ENCODE data around the gene KRTAP3-1.
"Not testable (repeated sequence)": the region's sequence is repeated elsewhere in the genome, so short reads cannot be mapped to it uniquely, and the experiment has no call there.

Gene KRTAP3-1

DNA sequence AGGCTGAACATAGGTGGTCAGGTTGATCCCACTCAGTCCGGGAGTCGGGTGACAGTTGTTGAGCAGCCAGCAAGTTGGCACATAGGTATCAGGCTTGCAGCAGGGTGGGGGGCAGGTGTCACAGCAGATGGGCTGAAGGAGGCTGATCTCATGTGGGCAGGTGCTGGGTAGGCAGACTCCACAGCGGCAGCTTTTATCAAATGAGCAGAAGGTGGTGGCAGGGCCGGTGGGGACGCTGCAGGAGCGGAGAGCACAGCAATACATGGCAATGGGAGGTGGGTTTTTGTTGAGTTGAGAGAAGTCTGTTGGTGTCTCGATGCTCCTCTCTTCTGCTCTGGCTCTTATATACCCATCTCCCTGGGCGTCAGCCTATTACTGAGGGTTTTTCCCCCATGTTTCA lies at the start of gene KRTAP3-1:
Gene KRTAP3-1 (minus strand): TSS at position 318 of the 400 bp plus-strand sequence. CDS start 54 bp downstream, at position 264.
- DNase-seq (ENCODE audit: low read depth) = no peak

DNA sequence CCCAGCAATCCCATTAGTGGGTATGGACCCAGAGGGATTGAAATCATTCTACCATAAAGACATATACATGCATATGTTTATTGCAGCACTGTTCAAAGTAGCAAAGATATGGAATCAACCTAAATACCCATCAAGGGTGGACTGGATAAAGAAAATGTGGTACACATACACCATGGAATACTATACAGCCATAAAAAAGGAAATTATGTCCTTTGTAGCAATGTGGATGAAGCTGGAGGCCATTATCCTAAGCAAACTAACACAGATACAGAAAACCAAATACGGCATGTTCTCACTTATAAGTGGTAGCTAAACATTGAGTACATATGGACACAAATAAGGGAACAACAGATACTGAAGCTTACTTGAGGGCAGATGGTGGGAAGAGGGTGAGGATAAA lies 48.6 kb upstream of the KRTAP3-1 start:
- no peak for DNase-seq (ENCODE audit: low read depth)

DNA sequence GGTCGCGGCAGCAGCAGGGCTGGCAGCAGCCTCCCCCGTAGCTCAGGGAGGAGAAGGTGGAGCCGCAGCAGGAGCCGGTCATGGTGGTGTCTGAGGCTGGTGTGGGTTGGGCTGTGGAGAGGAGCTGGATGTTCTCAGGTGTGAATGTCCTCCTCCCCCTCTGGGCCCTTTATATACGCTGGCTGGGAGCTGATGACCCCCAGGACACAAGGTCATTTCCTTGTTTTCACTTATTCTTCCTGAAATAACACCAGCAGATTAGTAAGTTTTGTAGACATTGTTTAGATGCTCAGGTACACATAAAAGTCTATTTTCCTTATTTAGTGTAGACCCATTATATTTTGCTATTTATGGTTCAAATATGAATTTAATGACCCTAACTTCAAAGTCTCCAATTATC lies 46.2 kb upstream of the KRTAP3-1 start, which contains the start of gene KRTAP2-2:
Gene KRTAP2-2 (minus strand): TSS at position 101 of the 400 bp plus-strand sequence. CDS start 19 bp downstream, at position 82.
- DNase-seq (ENCODE audit: low read depth) = not testable (repeated sequence)

DNA sequence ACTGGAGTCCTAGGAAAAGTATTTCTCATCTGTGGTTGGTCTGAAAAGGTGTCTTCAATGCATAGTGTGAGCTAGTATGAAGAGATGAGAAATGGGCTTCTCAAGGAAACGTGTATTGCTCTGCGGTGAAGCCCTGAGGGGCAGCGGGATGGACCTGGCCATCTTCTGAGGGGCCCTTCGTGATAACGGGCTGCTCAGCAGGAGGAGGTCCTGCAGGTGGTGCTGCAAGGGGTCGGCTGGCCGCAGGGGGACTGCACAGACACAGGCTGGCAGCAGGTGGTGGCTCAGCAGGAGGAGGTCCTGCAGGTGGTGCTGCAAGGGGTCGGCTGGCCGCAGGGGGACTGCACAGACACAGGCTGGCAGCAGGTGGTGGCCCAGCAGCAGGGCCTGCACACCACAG lies 45.6 kb upstream of the KRTAP3-1 start:
- not testable (repeated sequence) for DNase-seq (ENCODE audit: low read depth)

DNA sequence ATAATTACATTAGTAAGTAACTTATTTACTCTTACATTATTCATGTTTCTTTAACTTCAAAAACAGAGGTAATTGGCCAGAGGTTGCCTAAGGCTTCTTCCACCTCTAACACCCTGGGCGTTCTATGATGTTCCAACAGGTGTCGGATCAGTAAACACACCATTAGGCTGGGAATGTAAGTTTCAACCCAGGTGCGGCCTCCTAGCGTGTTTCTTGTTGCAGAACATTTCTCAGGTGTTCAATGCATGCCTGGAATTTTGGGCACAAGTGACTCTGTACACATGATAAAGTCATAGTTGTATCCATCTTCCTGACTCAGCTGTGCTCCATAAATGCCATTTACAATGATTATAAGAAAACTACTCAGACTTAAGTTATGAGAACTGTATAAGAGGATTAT lies 45.1 kb upstream of the KRTAP3-1 start:
- no peak for DNase-seq (ENCODE audit: low read depth)

DNA sequence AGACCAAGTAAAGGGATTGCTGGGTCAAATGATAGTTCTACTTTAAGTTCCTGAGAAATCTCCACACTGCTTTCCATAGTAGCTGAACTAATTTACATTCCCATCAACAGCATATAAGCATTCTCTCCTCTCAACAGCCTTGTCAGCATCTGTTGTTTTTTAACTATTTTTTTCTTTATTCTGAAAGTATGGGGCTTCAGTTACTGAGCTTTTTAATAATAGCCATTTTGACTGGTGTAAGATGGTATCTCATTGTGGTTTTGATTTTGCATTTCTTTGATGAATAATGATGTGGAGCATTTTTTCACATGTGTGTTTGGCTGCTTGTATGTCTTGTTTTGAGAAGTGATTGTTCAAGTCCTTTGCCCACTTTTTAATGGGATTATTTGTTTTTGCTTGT lies 43.6 kb upstream of the KRTAP3-1 start:
- DNase-seq (ENCODE audit: low read depth) = no peak

DNA sequence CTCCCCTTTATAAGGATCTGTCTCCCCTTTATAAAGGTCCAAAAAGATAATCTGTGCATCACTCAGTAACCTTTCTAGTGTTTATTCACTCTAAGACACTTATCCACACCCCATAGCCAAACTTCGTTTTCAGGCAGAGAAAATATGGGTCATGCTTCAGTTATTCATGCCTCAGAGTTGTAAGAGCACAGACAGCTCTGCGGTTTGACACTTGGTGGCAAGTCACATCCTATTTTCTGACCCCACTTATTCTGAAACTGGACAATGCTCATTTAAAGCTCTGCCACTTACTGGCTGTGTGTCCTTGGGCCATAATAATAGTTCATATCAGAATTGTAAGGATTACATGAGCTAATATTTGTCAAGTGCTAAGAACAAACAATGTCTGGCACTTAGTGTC lies 40.2 kb upstream of the KRTAP3-1 start:
- DNase-seq (ENCODE audit: low read depth) = no peak

DNA sequence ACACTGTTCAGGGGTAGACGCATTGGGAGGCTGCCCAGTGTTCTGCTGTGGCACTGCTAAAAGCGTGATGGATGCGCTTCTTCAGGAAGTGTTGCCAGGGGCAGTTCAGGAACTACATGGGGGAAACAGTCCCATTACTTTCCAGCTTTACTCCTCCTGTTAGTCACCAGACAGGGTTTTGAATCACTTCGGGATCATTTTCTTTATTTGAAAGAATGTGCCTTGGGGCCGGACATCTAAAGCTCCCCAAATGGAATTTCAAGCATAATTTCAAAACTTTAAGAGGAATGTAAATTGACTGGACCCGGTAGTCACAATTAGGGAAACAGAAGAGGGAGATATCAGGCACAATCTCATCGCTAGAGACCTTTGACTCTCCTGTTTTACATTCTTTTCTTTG lies 39.5 kb upstream of the KRTAP3-1 start:
- no peak for DNase-seq (ENCODE audit: low read depth)

DNA sequence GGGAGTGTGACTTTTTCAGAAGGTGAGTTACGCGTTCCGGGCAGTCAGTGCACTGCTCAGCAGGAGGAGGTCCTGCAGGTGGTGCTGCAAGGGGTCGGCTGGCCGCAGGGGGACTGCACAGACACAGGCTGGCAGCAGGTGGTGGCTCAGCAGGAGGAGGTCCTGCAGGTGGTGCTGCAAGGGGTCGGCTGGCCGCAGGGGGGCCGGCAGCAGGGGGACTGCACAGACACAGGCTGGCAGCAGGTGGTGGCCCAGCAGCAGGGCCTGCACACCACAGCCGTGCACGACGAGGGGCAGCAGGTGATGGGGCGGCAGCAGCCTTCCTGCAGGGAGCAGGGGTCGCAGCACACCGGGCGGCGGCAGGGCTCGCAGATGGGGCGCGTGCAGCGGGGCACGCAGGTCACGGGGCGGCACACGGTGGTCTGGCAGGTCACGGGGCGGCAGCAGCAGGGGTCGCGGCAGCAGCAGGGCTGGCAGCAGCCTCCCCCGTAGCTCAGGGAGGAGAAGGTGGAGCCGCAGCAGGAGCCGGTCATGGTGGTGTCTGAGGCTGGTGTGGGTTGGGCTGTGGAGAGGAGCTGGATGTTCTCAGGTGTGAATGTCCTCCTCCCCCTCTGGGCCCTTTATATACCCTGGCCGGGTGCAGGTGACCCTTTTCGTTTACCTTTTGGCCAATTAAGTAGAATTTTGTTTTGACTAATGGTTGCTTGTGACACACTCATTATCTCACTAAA lies 38.0 kb upstream of the KRTAP3-1 start, which contains the start of gene KRTAP2-1:
Gene KRTAP2-1 (minus strand): TSS at position 582 of the 731 bp plus-strand sequence. CDS start 49 bp downstream, at position 533.
- DNase-seq (ENCODE audit: low read depth) = not testable (repeated sequence)

DNA sequence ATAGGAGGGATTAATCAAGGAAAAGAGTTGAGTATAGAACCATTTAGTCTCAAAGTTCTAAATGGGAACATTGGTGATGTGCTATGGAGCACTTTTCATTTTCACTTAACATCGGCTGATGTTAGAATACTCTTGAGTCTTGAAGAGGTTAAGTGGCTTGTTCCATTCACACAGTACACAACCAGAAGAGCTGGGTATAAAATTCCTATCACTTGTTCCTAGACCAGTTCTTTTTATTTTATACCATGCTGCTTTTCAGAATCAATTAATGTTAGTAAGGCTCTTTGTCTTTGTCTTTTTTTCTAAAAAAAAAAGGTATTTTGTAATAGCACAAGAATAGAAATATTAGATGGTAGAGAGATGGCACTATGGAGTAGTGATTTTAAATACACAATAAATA lies 34.0 kb upstream of the KRTAP3-1 start:
- DNase-seq (ENCODE audit: low read depth) = no peak

DNA sequence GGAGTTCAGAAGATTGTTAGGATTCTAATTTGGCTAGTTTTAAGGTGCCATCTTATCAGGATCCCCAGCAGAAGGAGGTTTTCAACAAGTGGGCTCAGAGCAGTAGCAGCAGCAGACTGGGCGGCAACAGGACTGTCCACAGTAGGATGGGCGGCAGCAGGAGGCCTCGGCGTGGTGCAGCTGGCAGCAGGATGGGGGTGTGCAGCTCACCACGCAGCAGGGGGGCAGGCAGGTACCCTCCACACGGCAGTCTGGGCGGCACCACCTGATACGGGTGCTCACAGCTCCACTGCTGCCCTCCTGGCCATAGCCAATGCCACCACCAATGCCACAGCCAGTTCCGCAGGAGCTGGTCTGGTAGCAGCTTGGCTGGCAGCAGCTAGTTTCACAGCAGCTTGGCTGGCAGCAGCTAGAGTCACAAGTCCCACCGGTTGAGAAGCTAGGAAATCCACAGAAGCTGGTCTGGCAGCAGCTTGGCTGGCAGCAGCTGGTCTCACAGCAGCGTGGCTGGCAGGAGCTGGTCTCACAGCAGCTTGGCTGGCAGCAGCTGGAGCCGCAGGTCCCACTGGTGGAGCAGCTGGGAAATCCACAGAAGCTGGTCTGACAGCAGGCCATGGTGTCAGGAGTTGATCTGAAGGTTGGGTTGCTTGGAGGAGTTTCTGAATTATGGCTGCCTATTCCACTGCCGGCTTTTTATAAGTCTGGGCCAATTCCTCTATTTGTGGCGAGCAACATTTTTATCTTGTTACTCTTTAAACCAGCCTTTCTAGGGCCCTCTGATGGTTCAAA lies 32.0 kb upstream of the KRTAP3-1 start, which contains the start of gene KRTAP1-1:
Gene KRTAP1-1 (minus strand): TSS at position 668 of the 789 bp plus-strand sequence. CDS start 53 bp downstream, at position 615.
- DNase-seq (ENCODE audit: low read depth) = not testable (repeated sequence)

DNA sequence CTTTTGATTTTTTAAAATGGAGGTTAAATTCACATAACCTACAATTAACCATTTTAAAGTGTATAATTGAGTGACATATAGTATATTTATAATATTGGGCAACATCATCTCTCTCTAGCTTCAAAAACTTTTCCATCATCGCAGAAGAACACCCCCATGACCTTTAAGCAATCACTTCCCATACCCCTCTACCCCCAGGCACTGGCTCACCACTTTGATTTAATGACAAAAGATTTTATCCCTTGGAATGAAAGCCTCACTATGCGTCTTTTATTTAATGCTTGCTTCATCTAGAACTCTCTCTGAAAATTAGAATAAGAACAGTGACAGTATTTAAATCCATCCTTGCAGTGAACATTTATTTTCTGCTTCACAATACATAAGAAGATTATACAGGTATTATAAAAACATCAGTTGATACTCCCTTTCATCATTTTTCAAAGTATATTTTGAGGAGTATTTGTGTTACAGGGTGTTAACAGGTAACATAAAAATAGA lies 29.0 kb upstream of the KRTAP3-1 start:
- DNase-seq (ENCODE audit: low read depth) = no peak

DNA sequence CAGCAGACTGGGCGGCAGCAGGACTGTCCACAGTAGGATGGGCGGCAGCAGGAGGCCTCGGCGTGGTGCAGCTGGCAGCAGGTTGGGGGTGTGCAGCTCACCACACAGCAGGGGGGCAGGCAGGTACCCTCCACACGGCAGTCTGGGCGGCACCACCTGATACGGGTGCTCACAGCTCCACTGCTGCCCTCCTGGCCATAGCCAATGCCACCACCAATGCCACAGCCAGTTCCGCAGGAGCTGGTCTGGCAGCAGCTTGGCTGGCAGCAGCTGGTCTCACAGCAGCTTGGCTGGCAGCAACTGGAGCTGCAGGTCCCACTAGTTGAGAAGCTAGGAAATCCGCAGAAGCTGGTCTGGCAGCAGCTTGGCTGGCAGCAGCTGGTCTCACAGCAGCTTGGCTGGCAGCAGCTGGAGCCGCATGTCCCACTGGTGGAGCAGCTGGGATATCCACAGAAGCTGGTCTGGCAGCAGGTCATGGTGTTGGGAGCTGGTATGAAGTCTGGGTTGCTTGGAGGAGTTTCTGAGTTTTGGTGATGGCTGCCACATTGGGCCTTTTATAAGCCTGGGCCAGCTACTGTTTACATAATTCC lies 25.5 kb upstream of the KRTAP3-1 start, which contains the start of gene KRTAP1-3:
Gene KRTAP1-3 (minus strand): TSS at position 529 of the 590 bp plus-strand sequence. CDS start 53 bp downstream, at position 476.
- DNase-seq (ENCODE audit: low read depth) = not testable (repeated sequence)

DNA sequence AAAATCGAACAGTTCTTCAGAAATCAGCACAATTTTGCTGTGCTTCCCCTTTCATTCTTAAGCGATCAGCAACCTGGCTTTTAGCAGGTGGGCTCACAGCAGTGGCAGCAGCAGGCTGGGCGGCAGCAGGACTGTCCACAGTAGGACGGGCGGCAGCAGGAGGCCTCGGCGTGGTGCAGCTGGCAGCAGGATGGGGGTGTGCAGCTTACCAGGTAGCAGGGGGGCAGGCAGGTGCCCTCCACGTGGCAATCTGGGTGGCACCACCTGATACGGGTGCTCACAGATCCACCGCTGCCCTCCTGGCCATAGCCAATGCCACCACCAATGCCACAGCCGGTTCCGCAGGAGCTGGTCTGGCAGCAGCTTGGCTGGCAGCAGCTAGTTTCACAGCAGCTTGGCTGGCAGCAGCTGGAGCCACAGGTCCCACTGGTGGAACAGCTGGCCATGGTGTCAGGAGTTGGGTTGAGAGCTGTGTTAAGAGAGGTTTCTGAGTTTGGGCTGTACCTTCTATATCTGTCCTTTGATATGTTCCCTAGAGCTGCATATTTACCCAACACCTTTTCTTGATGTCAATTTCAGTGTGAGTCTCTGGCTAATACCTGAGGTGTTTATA lies 20.8 kb upstream of the KRTAP3-1 start, which contains the start of gene KRTAP1-4:
Gene KRTAP1-4 (minus strand): TSS at position 563 of the 613 bp plus-strand sequence. CDS start 117 bp downstream, at position 446.
- no peak for DNase-seq (ENCODE audit: low read depth)

DNA sequence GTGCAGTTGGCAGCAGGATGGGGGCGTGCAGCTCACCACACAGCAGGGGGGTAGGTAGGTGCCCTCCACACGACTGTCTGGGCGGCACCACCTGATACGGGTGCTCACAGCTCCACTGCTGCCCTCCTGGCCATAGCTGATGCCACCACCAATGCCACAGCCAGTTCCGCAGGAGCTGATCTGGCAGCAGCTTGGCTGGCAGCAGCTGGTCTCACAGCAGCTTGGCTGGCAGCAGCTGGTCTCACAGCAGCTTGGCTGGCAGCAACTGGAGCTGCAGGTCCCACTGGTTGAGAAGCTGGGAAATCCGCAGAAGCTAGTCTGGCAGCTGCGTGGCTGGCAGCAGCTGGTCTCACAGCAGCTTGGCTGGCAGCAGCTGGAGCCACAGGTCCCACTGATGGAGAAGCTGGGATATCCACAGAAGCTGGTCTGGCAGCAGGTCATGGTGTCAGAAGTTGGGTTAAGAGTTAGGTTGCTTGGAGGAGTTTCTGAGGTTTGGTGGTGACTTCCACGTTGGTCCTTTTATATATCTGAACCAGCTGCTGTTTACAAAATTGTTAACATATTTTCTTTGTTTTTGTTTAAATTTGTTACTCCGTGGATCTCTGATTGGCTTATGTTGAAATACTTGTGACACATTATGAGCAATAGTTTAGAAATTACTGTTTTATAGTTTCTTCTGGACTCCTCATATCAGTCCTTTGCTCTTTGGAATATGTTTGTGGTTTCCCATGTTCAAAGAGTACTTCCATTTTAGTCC lies 18.0 kb upstream of the KRTAP3-1 start, which contains the start of gene KRTAP1-5:
Gene KRTAP1-5 (minus strand): TSS at position 494 of the 757 bp plus-strand sequence. CDS start 53 bp downstream, at position 441.
- no peak for DNase-seq (ENCODE audit: low read depth)

DNA sequence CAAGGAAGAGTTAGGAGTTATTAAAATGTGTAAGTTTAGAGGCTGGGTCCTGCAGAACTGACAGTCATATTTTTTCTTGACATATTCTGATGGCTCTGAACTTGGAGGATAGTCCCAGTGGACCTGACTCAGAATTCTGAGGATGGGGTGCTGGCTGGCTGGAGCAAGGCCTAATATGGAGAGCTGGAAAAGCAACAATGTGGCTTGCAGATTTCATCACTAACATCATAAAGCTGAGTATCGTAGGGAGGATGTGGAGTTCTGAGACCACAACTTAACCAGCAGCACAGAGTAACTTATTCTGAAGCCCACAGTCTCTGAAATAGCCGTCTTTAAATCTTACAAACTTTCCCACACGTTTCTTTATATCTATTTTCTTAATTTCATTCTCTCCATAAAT lies 15.8 kb upstream of the KRTAP3-1 start:
- DNase-seq (ENCODE audit: low read depth) = no peak

DNA sequence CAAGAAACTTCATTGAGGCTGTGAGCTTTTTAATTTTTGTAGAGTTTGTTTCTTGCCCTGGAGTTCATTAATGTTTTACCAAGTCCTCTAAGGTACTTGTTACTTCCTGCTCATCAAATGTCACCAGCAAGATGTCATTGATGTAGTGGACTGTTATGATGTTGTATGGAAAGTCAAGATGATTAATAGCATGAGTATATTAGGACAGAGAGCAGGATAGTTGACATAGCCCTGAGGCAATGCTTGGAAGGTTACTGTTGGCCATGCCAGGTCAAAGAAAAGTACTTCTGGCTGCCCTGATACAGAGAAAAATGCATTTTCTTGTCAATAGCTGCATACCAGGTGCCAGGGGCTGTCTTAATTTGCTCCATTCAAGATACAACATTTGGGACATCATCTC lies 11.4 kb upstream of the KRTAP3-1 start:
- no peak for DNase-seq (ENCODE audit: low read depth)

DNA sequence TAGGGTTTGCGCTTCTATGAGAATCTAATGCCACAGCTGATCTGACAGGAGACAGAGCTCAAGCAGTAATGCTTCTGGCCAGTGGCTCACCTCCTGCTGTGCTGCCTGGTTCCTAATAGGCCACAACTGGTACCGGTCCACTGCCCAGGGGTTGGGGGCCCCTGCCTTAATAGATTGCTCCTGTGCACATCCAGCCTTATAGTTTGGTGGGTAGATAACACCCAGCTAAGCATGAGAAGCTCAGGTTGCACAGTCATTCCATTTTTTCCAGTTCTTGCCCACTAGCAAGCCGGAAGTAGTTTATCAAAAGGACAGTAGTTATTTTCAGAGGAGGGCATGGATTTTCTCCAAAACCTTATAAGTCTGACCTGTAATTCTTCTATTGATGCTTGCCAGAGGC lies 10.5 kb upstream of the KRTAP3-1 start:
- DNase-seq (ENCODE audit: low read depth) = no peak

DNA sequence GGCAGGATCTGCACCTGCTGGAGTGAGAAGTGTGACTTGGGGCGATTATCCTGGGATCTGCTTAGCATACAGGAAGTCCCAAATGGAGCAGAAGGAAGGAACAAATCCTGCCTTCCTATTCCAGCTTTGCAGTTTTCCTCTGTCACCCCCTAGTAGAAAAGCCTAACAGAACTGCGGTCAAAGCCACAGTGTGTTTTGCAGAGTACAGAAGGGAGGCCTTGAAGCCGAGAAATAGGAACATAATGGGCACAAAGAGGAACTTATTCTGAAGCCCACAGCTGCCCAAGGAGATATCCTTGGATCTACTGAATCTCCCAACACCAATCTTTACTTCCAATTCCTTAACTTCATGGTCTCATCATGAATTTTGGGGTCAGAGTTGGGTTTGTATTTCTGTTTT lies 9.6 kb upstream of the KRTAP3-1 start:
- no peak for DNase-seq (ENCODE audit: low read depth)

DNA sequence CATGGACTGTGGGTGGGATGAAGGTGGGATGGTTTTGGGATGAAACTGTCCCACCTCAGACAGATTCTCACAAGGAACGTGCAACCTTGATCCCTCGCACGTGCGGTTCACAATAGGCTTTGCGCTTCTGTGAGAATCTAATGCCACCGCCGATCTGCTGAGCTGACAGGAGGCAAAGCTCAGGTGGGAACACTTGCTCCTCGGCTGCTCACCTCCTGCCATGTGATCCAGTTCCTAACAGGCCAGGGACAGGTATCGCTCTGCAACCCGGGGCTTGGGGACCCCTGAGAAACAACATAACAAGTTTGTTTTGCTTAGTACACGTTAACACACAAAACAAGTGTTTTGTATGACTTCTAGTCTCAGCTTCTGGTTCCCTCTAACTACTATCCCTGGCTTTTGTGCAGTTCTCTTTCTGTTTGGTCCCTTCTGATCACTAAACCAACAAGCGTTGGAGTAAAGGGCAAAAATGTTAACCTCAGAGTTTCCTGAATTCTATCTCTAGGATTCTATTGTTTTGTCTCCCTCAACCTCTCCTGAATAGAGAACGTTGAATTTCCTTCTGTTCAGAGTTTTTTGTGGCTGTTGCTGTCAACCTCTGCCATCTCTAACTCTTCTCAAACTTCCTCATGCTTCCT lies 7.8 kb upstream of the KRTAP3-1 start:
- no peak for DNase-seq (ENCODE audit: low read depth)
